Large intestine (tissue), 3 donors: Measurements from ENCODE around the gene MEIS1. TPM values are rescaled to one million over a fixed set of nuclear protein-coding genes. Genes with fewer than 3 reads are reported as not detected.
A peak's percentile ranks its signal among the peaks of the same experiment; 100 is the strongest.

ENCODE experiments used
- DNase-seq, 2 donors: peaks; one replicate each; pipeline versions ENCODE4 v3.0.0 to v3.0.0-alpha.2; 2013
- H3K27ac ChIP-seq: one replicate; pipeline ENCODE4 v1.5.1; 2013; ENCODE audit warnings: low read length
- H3K27me3 ChIP-seq: 2 replicates; pipeline ENCODE4 v1.6.1; 2013; ENCODE audit warnings: low read length; ENCODE audit not compliant: control insufficient read depth, insufficient read depth
- H3K36me3 ChIP-seq: 2 replicates; pipeline ENCODE4 v1.6.1; 2013; ENCODE audit warnings: low read length; ENCODE audit not compliant: control insufficient read depth, insufficient read depth
- H3K4me1 ChIP-seq: one replicate; pipeline ENCODE4 v1.6.1; 2013; ENCODE audit warnings: low read length; ENCODE audit not compliant: control insufficient read depth, insufficient read depth
- H3K4me3 ChIP-seq: one replicate; pipeline ENCODE4 v1.5.1; 2013; ENCODE audit warnings: low read length
- H3K9me3 ChIP-seq: one replicate; pipeline ENCODE4 v1.6.1; 2013; ENCODE audit warnings: mild to moderate bottlenecking, low read depth, low read length, moderate library complexity; ENCODE audit not compliant: control insufficient read depth
- WGBS: methylation state at CpG from one replicate; pipeline ENCODE4 v1.1.5; 2013; ENCODE audit warnings: low lambda C conversion rate; ENCODE audit not compliant: insufficient coverage; 5-methylcytosine and 5-hydroxymethylcytosine counted together
- polyA plus RNA-seq: library from polyadenylated mRNA; unstranded; fragments of 120-200 nt; gene quantifications from one replicate; pipeline ENCODE4 v1.2.1, GENCODE V29; 2013

MEIS1 gene
- polyA plus RNA-seq, 1 donor, result 34.3 TPM

GRCh38 chr2:66536290-66536673 is 101.4 kb downstream of the MEIS1 start:
- no peaks in the 10 kb centered on the region for H3K9me3 ChIP-seq
- H3K27me3 ChIP-seq, result no peaks in the 10 kb centered on the region
- no peak overlapping the region for H3K27ac ChIP-seq
- no peak for DNase-seq
- H3K4me3 ChIP-seq, result no peak overlapping the region
- 100% methylated on average over 1 of the region's 2 CpGs for WGBS
- no peaks in the 10 kb centered on the region for H3K36me3 ChIP-seq
- peaks cover 14% of the 10 kb centered on the region for H3K4me1 ChIP-seq

GRCh38 chr2:66536997-66537396 is 102.1 kb downstream of the MEIS1 start:
- no peaks in the 10 kb centered on the region for H3K36me3 ChIP-seq
- peaks cover 10% of the 10 kb centered on the region for H3K4me1 ChIP-seq
- no peaks in the 10 kb centered on the region for H3K9me3 ChIP-seq
- no peaks in the 10 kb centered on the region for H3K27me3 ChIP-seq
- no peak overlapping the region for H3K27ac ChIP-seq
- DNase-seq, result no peak
- no CpG with 5 or more reads among the region's 2 CpGs for WGBS
- no peak overlapping the region for H3K4me3 ChIP-seq

- peaks cover 10% of the 10 kb centered on the region for H3K4me1 ChIP-seq
- 80% methylated on average over 1 of the region's 1 CpG for WGBS
- DNase-seq, result no peak
These were observed 103.4 kb downstream of the MEIS1 start for GRCh38 chr2:66538291-66538690.

GRCh38 chr2:66539452-66539851 is 104.5 kb downstream of the MEIS1 start:
- Histone ChIP-seq H3K27ac (no peak overlapping the region), H3K27me3 (no peaks in the 10 kb centered on the region), H3K4me1 (peaks cover 9% of the 10 kb centered on the region), H3K4me3 (no peak overlapping the region), H3K36me3 (no peaks in the 10 kb centered on the region), H3K9me3 (no peaks in the 10 kb centered on the region)
- no CpG with 5 or more reads among the region's 5 CpGs for whole genome bisulfite sequencing
- no peak for DNase-seq

More at GRCh38 chr2:66538291-66538690, 103.4 kb downstream of the MEIS1 start:
- Histone ChIP-seq H3K27me3 (no peaks in the 10 kb centered on the region), H3K27ac (no peak overlapping the region), H3K4me3 (no peak overlapping the region), H3K36me3 (no peaks in the 10 kb centered on the region), H3K9me3 (no peaks in the 10 kb centered on the region)

- Histone ChIP-seq H3K4me3 (no peak overlapping the region), H3K36me3 (no peaks in the 10 kb centered on the region), H3K4me1 (peaks cover 11% of the 10 kb centered on the region), H3K27me3 (no peaks in the 10 kb centered on the region), H3K9me3 (no peaks in the 10 kb centered on the region), H3K27ac (no peak overlapping the region)
- 60% methylated on average over 1 of the region's 4 CpGs for WGBS
- DNase-seq, result no peak
These were observed 106.7 kb downstream of the MEIS1 start for GRCh38 chr2:66541646-66542045.

- Histone ChIP-seq H3K36me3 (peaks cover 2% of the 10 kb centered on the region), H3K4me3 (no peak overlapping the region), H3K4me1 (peaks cover 8% of the 10 kb centered on the region), H3K9me3 (no peaks in the 10 kb centered on the region), H3K27ac (no peak overlapping the region), H3K27me3 (no peaks in the 10 kb centered on the region)
- DNase-seq, result no peak
- WGBS, result 33% methylated on average over 1 of the region's 5 CpGs
These were observed 108.4 kb downstream of the MEIS1 start for GRCh38 chr2:66543257-66543767.

- Histone ChIP-seq H3K9me3 (no peaks in the 10 kb centered on the region), H3K4me1 (peaks cover 8% of the 10 kb centered on the region), H3K27ac (no peak overlapping the region), H3K4me3 (no peak overlapping the region), H3K36me3 (peaks cover 2% of the 10 kb centered on the region), H3K27me3 (no peaks in the 10 kb centered on the region)
- no peak for DNase-seq
- 80% methylated on average over 1 of the region's 2 CpGs for WGBS
These were observed 109.3 kb downstream of the MEIS1 start for GRCh38 chr2:66544258-66544657.

- H3K27me3 ChIP-seq, result no peaks in the 10 kb centered on the region
- peak; percentile 43 to 71 for DNase-seq
- H3K4me3 ChIP-seq, result no peak overlapping the region
- peaks cover 2% of the 10 kb centered on the region for H3K36me3 ChIP-seq
- H3K9me3 ChIP-seq, result no peaks in the 10 kb centered on the region
- H3K4me1 ChIP-seq, result peaks cover 8% of the 10 kb centered on the region
- H3K27ac ChIP-seq, result peak overlapping the region; percentile 2
These were observed 110.3 kb downstream of the MEIS1 start for GRCh38 chr2:66545258-66545657.

- Histone ChIP-seq H3K27ac (no peak overlapping the region), H3K4me1 (peaks cover 8% of the 10 kb centered on the region), H3K27me3 (no peaks in the 10 kb centered on the region), H3K4me3 (no peak overlapping the region), H3K9me3 (no peaks in the 10 kb centered on the region), H3K36me3 (peaks cover 2% of the 10 kb centered on the region)
- WGBS, result no CpG with 5 or more reads among the region's 2 CpGs
- DNase-seq, result no peak
These were observed 112.2 kb downstream of the MEIS1 start for GRCh38 chr2:66547118-66547517.

- Histone ChIP-seq H3K36me3 (peaks cover 2% of the 10 kb centered on the region), H3K9me3 (no peaks in the 10 kb centered on the region), H3K4me3 (no peak overlapping the region), H3K27ac (no peak overlapping the region), H3K4me1 (peaks cover 8% of the 10 kb centered on the region), H3K27me3 (no peaks in the 10 kb centered on the region)
- no CpG with 5 or more reads among the region's 2 CpGs for WGBS
- DNase-seq, result no peak
These were observed 113.0 kb downstream of the MEIS1 start for GRCh38 chr2:66547887-66548286.

GRCh38 chr2:66548422-66548821 is 113.5 kb downstream of the MEIS1 start:
- no peak overlapping the region for H3K27ac ChIP-seq
- DNase-seq, result no peak
- peaks cover 2% of the 10 kb centered on the region for H3K36me3 ChIP-seq
- no peaks in the 10 kb centered on the region for H3K27me3 ChIP-seq
- WGBS, result no CpG with 5 or more reads among the region's 3 CpGs
- H3K4me1 ChIP-seq, result peaks cover 8% of the 10 kb centered on the region
- no peaks in the 10 kb centered on the region for H3K9me3 ChIP-seq
- H3K4me3 ChIP-seq, result no peak overlapping the region
